Gastrocnemius medialis (tissue), 4 donors: ENCODE measurements around the gene EIF2A.

Experiments
- CTCF ChIP-seq, 5 experiments: fragments of 450-650 bp in 3 of 5; fragments of 200-600 bp in 2 of 5; sonication (generic) in 2 of 5; IDR thresholded peaks in 4 of 5; conservative IDR thresholded peaks in 1 of 5; 1 replicate in 4 of 5; 2 replicates in 1 of 5; pipeline ENCODE4 v1.5.1; 2016 to 2019; ENCODE audit warnings: antibody characterized with exemption in 5 of 5, mild to moderate bottlenecking in 3 of 5, moderate library complexity in 3 of 5
- POLR2A ChIP-seq, 2 donors: fragments of 450-650 bp; IDR thresholded peaks; one replicate each; pipeline ENCODE4 v1.6.1; 2017; ENCODE audit warnings: antibody characterized with exemption in 2 of 2, mild to moderate bottlenecking in 2 of 2, moderate library complexity in 2 of 2

DNA sequence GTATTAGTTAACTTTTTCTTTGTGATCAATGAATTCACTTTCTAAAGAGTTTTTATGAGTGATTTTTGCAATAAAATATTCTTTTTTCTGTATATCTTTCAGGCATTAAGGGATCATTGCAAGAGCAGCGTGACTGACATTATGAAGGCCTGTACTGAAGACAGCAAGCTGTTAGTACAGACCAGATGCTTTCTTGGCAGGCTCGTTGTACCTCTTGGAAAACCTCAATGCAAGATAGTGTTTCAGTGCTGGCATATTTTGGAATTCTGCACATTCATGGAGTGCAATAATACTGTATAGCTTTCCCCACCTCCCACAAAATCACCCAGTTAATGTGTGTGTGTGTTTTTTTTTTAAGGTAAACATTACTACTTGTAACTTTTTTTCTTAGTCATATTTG is 81.0 kb downstream of the EIF2A start:
- no peak for TF ChIP-seq CTCF (IDR thresholded peaks at IDR 0.05 in 4 of 5, conservative IDR thresholded peaks at IDR 0.05 in 1 of 5)
- TF ChIP-seq POLR2A (IDR thresholded peaks at IDR 0.05): no peak
